Vagina (tissue), 2 donors: Measurements from ENCODE around the gene RAB3IL1. TPM values are rescaled to one million over a fixed set of nuclear protein-coding genes. Genes with fewer than 3 reads are reported as not detected.

Source experiments
- DNase-seq, 2 donors: peaks; one replicate each; pipeline ENCODE4 v3.0.0-alpha.2; 2017; ENCODE audit errors: extremely low spot score in 2 of 2
- H3K27ac ChIP-seq: fragments of 200-600 bp; sonication (generic); one replicate; pipeline ENCODE4 v1.5.1; 2019
- H3K27me3 ChIP-seq: fragments of 200-600 bp; sonication (generic); one replicate; pipeline ENCODE4 v1.5.1; 2019
- H3K36me3 ChIP-seq, 2 donors: fragments of 200-600 bp; sonication (generic); one replicate each; pipeline ENCODE4 v1.5.1; 2017 to 2019
- H3K4me1 ChIP-seq: fragments of 200-600 bp; sonication (generic); one replicate; pipeline ENCODE4 v1.5.1; 2019
- H3K4me3 ChIP-seq, 2 donors: fragments of 200-600 bp; sonication (generic); 1 replicate in 1 of 2; 2 replicates in 1 of 2; pipeline ENCODE4 v1.5.1; 2016 to 2019
- H3K9me3 ChIP-seq: fragments of 200-600 bp; sonication (generic); one replicate; pipeline ENCODE4 v1.5.1; 2019
- POLR2A ChIP-seq, 2 donors: fragments of 450-650 bp; IDR thresholded peaks; one replicate each; pipeline ENCODE4 v1.6.1; 2017; ENCODE audit warnings: antibody characterized with exemption in 2 of 2, mild to moderate bottlenecking in 2 of 2, moderate library complexity in 2 of 2
- POLR2AphosphoS5 ChIP-seq, 2 donors: sonication (generic); formaldehyde crosslinking; IDR thresholded peaks; one replicate each; pipeline ENCODE4 v1.9.0; 2017; ENCODE audit warnings: antibody characterized with exemption in 2 of 2, mild to moderate bottlenecking in 2 of 2, low read depth in 1 of 2; ENCODE audit not compliant: insufficient read depth in 1 of 2
- intact Hi-C: fragments of 100-400 bp; cut with DNase I; formaldehyde crosslinking; loops from one replicate; pipeline ENCODE4 v1.15.1; 2023
- total RNA-seq: library from RNA; depleted of rRNA; stranded (reverse); fragments of >200 nt; gene quantifications from one replicate; pipeline ENCODE4 v1.2.3, GENCODE V29; 2016
- TF ChIP-seq, protein P1 (sequence below), 3 experiments: fragments of 450-650 bp in 2 of 3; fragments of 200-600 bp in 1 of 3; sonication (generic) in 1 of 3; IDR thresholded peaks; one replicate each; pipeline ENCODE4 v1.5.1; 2017 to 2019; ENCODE audit warnings: antibody characterized with exemption in 3 of 3, mild to moderate bottlenecking in 2 of 3, moderate library complexity in 2 of 3

The RAB3IL1 gene
- total RNA-seq, 1 donor from 2014 or later, result 32.2 TPM

DNA sequence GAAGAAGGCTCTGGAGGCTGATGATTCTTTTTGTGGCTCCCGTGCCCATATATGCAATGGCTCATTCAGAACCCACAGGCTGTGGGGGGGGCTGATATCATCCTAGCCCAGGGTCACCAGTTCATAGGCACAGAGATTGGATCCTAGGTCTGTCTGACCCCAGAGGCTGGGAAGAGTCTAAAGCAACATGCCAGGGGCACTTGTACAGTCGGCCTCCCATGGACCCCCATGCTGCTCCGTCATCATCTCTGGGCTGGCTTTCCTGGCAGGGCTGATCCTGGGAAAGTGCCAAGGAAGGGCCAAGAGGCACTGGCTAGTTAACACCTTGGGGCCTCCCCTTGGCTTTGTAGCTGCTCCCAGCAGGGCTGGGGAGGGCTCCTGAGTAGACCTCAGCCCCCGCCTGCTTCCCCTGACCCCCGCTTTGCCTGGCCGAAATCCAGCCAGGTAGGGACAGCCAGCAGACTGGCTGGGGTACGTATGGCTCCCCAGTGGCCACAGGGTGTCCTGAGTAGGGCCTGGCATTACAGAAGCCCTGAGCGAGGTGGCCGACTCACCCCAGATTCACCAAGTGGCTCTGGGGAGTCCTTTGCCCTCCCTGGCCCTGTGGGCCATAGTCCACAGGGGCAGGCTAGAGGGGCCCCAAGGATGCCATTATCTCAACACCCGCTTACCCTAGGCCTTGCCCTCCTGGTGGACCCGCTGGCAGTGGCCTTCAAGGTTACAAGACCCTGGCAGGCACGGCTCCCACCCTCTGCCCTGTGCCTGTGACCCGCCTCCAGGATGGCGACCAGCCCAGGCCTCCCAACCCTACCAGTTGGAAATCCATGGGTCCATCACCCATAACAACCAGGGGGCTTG lies 48.6 kb downstream of the RAB3IL1 start:
- Histone ChIP-seq H3K9me3 (no peaks in the 10 kb centered on the region), H3K27ac (no peak overlapping the region), H3K4me3 (no peak overlapping the region), H3K36me3 (no peaks in the 10 kb centered on the region), H3K27me3 (no peaks in the 10 kb centered on the region), H3K4me1 (peaks cover 12% of the 10 kb centered on the region)
- no peak for TF ChIP-seq POLR2A (IDR thresholded peaks at IDR 0.05)
- no peak for TF ChIP-seq POLR2AphosphoS5 (IDR thresholded peaks at IDR 0.05; ENCODE audit: insufficient read depth in 1 of 2, low read depth in 1 of 2)
- no peak for DNase-seq
- intact Hi-C loops, result no loop called here

DNA sequence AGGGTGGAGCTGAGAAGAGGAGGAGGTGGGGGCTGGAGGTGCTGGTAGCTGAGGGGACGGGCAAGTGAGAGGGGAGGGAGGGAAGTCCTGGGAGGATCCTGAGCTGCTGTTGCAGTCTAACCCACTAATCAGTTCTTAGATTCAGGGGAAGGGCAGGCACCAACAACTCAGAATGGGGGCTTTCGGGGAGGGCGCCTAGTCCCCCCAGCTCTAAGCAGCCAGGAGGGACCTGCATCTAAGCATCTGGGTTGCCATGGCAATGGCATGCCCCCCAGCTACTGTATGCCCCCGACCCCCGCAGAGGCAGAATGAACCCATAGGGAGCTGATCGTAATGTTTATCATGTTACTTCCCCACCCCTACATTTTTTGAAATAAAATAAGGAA lies 50.4 kb downstream of the RAB3IL1 start:
- TF ChIP-seq POLR2AphosphoS5 (IDR thresholded peaks at IDR 0.05; ENCODE audit: insufficient read depth in 1 of 2, low read depth in 1 of 2) (no peak), POLR2A (IDR thresholded peaks at IDR 0.05) (no peak)
- TF ChIP-seq, protein P1, sequence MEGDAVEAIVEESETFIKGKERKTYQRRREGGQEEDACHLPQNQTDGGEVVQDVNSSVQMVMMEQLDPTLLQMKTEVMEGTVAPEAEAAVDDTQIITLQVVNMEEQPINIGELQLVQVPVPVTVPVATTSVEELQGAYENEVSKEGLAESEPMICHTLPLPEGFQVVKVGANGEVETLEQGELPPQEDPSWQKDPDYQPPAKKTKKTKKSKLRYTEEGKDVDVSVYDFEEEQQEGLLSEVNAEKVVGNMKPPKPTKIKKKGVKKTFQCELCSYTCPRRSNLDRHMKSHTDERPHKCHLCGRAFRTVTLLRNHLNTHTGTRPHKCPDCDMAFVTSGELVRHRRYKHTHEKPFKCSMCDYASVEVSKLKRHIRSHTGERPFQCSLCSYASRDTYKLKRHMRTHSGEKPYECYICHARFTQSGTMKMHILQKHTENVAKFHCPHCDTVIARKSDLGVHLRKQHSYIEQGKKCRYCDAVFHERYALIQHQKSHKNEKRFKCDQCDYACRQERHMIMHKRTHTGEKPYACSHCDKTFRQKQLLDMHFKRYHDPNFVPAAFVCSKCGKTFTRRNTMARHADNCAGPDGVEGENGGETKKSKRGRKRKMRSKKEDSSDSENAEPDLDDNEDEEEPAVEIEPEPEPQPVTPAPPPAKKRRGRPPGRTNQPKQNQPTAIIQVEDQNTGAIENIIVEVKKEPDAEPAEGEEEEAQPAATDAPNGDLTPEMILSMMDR (IDR thresholded peaks at IDR 0.05), result no peak
- Histone ChIP-seq H3K4me3 (no peak overlapping the region), H3K4me1 (peaks cover 12% of the 10 kb centered on the region), H3K27me3 (no peaks in the 10 kb centered on the region), H3K36me3 (peaks cover 0 to 8% of the 10 kb centered on the region in 2 donors), H3K9me3 (no peaks in the 10 kb centered on the region), H3K27ac (no peak overlapping the region)
- no peak for DNase-seq
- intact Hi-C loops, result no loop called here

DNA sequence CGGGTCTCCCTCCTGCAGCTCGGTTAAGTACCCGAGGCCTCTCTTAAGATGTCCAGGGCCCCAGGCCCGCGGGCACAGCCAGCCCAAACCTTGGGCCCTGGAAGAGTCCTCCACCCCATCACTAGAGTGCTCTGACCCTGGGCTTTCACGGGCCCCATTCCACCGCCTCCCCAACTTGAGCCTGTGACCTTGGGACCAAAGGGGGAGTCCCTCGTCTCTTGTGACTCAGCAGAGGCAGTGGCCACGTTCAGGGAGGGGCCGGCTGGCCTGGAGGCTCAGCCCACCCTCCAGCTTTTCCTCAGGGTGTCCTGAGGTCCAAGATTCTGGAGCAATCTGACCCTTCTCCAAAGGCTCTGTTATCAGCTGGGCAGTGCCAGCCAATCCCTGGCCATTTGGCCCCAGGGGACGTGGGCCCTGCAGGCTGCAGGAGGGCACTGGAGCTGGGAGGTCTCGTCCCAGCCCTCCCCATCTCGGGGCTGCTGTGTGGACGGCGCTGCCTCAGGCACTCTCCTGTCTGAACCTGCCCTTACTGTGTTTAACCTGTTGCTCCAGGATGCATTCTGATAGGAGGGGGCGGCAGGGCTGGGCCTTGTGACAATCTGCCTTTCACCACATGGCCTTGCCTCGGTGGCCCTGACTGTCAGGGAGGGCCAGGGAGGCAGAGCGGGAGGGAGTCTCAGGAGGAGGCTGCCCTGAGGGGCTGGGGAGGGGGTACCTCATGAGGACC lies 51.0 kb downstream of the RAB3IL1 start:
- intact Hi-C loops, result no loop called here
- H3K27me3 ChIP-seq, result no peaks in the 10 kb centered on the region
- no peaks in the 10 kb centered on the region for H3K9me3 ChIP-seq
- H3K4me3 ChIP-seq, result no peak overlapping the region
- H3K36me3 ChIP-seq, result peaks cover 0 to 8% of the 10 kb centered on the region in 2 donors
- TF ChIP-seq POLR2AphosphoS5 (IDR thresholded peaks at IDR 0.05; ENCODE audit: insufficient read depth in 1 of 2, low read depth in 1 of 2) (no peak), POLR2A (IDR thresholded peaks at IDR 0.05) (no peak)
- TF ChIP-seq, protein P1 (IDR thresholded peaks at IDR 0.05), result no peak
- peaks cover 10% of the 10 kb centered on the region for H3K4me1 ChIP-seq
- DNase-seq, result no peak
- no peak overlapping the region for H3K27ac ChIP-seq

DNA sequence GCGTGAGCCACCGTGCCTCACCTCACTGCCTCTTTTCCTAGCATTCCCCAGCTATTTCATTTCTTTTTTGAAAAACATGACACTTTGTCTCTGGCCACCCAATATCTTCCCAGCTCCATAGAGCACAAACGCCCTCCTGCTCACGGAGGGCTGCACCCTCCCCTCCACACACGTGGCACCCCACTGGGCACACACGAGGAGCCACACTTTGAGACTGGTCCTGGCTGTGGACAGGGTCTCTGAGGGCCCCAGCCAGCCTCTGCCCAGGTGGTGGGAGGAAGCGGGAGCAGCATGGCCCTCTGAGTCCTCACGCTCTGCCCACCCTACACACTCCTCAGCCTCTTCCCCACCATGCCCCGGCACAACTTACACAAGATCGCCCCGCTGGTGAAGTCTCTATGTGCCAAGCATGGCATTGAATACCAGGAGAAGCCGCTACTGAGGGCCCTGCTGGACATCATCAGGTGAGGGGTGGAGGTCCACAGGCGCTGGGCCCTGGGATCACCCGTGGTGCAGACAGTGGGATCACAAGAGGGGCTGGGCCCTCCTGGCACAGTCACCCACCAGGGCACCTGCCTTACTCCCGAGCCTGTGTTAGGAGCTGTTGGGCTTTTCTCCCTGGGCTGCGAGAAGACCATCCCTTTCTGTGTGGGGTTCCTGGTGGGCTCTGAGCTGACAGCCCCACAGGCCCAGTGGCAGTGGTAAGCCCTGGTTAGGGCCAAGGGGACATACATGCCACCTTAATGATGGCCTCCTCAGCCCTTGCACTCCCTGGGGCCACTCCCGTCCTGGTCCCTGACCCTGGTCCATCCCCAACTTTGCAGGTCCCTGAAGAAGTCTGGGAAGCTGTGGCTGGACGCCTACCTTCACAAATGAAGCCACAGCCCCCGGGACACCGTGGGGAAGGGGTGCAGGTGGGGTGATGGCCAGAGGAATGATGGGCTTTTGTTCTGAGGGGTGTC lies 52.3 kb downstream of the RAB3IL1 start:
- DNase-seq, result no peak
- intact Hi-C loops, result no loop called here
- Histone ChIP-seq H3K27ac (no peak overlapping the region), H3K4me3 (no peak overlapping the region), H3K4me1 (peaks cover 5% of the 10 kb centered on the region), H3K27me3 (no peaks in the 10 kb centered on the region), H3K9me3 (no peaks in the 10 kb centered on the region), H3K36me3 (peaks cover 0 to 8% of the 10 kb centered on the region in 2 donors)
- TF ChIP-seq POLR2AphosphoS5 (IDR thresholded peaks at IDR 0.05; ENCODE audit: insufficient read depth in 1 of 2, low read depth in 1 of 2) (no peak), POLR2A (IDR thresholded peaks at IDR 0.05) (no peak)
- TF ChIP-seq, protein P1 (IDR thresholded peaks at IDR 0.05), result no peak

DNA sequence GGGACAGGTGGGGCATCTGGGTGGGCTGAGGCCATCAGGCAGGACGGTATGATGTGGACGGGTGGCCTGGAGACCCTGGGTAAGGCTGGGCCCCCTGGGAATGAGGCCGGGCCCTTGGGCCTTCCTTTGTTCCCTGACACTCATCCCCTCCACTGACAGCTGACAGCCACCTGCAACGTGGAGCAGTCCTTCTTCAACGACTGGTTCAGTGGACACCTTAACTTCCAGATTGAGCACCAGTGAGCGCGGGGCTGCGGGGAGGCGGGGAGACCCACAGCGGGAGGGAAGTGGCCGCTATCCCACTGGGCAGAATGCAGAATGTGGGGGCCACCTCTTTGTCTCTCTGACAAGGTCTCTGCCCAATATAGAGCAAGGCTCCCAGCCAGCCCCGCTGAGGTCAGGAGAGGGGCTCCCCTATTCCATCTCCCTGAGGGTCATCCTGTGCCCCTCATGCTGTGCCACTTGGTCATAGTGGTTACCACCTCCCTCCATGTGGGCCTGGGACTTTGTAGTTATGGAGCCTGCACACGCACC lies 53.8 kb downstream of the RAB3IL1 start:
- intact Hi-C loops, result no loop called here
- DNase-seq, result no peak
- no peak for TF ChIP-seq POLR2A (IDR thresholded peaks at IDR 0.05)
- TF ChIP-seq, protein P1 (IDR thresholded peaks at IDR 0.05), result no peak
- no peak for TF ChIP-seq POLR2AphosphoS5 (IDR thresholded peaks at IDR 0.05; ENCODE audit: insufficient read depth in 1 of 2, low read depth in 1 of 2)
- Histone ChIP-seq H3K4me3 (no peak overlapping the region), H3K27ac (no peak overlapping the region), H3K27me3 (no peaks in the 10 kb centered on the region), H3K36me3 (peaks cover 0 to 8% of the 10 kb centered on the region in 2 donors), H3K9me3 (no peaks in the 10 kb centered on the region), H3K4me1 (peaks cover 6% of the 10 kb centered on the region)
